GM12873 (cell line): ENCODE results near the gene EPB41L4B.

Experiments used
- TF ChIP-seq, protein P1 (sequence below): IDR thresholded peaks from 2 replicates; pipeline ENCODE4 v1.5.1; 2012; ENCODE audit warnings: low read depth, mild to moderate bottlenecking, moderate library complexity, low read length, control low read depth; ENCODE audit not compliant: insufficient read depth; ENCODE audit errors: missing control alignments

EPB41L4B gene

DNA sequence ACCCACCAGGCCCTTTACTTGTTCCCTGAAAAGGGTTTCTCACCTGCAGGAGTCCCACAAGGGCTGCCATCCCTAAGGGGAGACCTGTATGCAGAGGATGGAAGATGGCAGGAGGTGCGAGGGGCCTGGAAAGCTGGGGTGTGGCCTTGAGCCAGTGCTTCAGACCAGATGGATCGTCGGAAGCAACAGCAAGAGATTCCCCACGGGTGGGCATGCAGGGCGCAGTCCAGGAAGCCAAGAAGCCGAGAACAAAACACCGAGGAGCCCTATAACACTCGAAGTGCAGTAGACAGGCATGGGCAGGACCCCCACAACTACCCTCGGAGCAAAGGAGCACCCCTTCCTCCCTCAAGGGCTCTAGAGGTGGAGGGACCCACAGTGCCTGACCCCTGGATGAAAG lies 129.1 kb downstream of the EPB41L4B start:
- TF ChIP-seq, protein P1, sequence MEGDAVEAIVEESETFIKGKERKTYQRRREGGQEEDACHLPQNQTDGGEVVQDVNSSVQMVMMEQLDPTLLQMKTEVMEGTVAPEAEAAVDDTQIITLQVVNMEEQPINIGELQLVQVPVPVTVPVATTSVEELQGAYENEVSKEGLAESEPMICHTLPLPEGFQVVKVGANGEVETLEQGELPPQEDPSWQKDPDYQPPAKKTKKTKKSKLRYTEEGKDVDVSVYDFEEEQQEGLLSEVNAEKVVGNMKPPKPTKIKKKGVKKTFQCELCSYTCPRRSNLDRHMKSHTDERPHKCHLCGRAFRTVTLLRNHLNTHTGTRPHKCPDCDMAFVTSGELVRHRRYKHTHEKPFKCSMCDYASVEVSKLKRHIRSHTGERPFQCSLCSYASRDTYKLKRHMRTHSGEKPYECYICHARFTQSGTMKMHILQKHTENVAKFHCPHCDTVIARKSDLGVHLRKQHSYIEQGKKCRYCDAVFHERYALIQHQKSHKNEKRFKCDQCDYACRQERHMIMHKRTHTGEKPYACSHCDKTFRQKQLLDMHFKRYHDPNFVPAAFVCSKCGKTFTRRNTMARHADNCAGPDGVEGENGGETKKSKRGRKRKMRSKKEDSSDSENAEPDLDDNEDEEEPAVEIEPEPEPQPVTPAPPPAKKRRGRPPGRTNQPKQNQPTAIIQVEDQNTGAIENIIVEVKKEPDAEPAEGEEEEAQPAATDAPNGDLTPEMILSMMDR, result no peak

DNA sequence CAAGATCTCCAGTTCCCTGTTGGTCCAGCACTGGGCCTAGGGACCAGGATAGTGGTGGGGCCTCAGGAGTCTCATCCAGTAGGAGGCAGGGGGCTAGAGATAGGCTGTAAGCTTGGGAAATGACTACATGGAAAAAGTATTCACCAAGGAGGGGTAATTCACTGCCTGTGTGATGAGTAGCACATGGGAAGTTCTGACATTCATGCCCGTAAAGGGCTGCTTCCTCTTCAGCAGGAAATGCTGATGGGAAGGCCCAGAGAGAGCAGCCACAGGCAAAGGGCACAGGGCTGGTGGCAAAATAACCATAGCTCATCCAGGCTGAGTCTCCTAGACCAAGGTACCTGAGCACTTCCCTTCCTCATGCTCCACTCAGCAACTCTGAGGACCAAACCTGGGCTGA lies 130.7 kb downstream of the EPB41L4B start:
- TF ChIP-seq, protein P1, result no peak

DNA sequence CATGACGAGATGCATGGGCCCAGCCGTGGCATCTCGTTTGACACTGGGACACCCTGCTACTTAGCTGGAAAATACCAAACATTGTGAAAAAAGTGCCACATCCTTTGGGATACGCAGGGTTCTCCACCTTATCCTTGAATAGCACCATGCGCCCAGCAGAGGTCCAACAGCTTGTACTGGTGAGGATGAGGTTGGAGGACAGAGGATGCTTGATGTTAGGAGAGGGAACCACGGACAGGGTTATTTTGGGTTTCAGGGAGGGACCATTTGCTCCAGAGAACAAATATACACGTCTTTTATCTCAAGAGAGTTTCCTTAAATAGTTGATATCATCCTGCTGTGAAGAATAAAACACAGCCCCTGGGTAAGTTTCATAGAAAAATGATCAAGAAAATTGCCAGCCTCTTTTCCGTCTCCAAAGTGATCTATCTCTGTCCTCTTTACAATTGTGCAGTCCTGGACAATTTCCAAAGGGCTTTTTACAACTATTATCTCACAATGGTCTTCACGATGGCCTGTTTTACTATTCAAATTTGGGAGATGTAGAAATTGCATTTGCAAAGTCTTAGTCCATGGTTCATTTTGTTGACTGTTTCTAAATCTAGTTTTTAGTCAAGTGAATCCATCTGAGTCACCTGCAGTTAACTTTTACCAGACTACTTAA lies 133.9 kb downstream of the EPB41L4B start:
- TF ChIP-seq, protein P1, result no peak

DNA sequence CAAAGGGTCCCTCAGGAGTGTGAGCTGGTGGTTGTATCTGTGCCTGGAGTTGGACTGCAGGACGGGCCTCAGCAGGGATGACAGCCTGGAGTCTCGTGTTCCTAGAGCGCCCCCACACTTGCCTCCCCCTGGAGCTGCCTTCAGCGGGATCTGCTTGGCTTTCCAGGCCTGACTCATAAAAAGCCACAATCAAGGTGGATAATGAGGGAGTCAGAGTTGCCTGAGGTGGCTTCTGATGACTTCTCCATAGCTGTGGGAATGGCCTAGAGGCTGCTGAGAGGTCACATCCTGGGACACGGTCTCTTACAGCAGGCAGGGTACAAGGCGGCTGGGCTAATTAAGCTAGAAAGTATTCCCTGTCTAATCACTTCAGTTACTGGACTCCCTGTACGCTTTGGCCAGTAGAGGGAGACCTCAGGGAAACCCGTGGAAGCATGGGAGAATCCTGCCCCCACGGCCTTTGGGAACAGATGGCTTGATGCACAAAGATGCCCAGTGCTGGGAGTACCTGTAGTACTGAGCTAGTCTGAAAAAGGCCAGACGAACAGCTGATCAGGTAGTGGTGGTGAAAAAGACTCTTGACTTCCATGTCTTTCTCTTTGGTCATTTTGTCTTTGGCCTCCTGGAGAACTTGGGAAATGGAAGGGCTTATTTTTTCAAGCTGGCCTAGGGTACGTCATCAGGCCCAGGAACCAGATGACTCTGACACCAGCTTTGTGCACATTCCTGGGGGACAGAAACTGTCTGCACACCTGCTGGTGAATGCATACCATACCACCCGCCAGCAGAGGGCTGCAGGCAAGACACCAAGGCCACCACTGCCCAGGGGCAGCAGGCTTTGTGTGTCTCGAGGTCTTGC lies 137.7 kb downstream of the EPB41L4B start:
- TF ChIP-seq, protein P1, result peak; percentile 76

DNA sequence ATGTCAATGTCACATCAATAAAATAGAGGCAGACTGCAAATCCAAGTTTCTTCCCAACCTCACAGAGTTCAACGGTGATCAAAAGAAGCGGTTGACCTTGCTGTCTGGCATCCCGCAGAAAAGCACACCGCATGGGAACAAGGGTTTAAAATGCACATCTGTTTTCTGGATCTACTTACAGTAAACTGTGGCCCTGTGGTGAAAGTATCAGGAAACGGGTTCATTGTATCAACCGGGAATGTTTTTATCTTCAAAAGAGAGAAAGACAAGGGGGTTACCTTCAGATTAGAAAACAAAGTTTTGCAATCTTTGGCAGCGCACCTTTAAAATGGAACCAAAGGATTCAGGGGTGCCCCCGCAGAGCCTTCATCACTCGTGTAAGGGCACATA lies 138.3 kb downstream of the EPB41L4B start:
- TF ChIP-seq, protein P1, result no peak

DNA sequence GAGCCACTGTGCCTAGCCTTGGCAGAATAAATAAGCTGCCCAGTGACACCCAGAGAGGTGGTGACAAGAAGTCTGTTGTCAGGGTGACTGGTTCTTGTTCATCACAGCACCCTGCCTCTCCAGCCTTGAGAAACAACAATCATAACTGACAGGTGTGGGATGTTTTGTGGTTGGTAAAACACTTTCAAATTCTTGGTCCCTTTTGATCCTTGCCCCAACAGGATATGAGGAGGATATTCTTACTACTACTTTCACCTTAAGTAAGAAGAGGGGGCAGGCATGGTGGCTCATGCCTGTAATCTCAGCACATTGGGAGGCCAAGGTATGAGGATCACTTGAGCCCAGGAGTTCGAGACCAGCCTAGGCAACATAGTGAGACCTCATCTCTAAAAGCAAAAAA lies 139.6 kb downstream of the EPB41L4B start:
- TF ChIP-seq, protein P1, result no peak

DNA sequence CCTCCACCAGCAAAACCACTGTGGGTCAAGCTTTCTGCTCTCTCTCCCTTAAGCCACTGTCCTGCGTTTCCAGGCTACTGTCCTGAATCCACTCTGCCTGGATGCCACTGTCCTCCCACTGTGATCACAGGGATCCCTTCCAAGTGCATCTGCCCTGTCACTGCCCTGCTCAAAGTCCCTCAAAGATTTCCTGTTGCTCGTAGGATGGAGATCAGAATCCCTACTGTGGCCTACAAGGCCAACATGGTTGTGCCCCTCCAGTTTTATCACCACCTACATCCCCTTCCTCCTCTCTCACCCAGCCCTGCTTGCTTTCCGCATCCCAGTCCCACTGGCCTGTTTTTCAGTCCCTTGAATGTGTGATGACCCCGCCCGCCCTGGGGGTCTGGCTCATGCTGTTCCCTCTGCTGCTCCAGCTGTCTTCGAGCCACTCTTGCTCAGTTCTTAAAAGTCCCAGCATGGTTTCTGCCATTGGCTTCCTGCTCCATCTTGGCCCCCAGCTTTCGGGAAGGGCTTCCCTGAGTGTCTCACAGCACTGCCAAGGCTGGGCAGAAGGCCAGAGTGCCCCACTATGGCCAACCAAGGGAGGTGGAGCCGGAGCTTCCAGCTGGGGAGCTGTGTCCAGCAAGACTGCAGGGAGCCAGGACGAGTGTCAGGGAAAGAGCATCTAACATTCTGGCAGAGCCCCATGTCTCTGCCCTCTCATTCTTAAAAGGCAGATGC lies 140.9 kb downstream of the EPB41L4B start:
- TF ChIP-seq, protein P1, result no peak
